GM12878 (cell line): ENCODE measurements around the gene FIZ1. TPM values are rescaled to one million over a fixed set of nuclear protein-coding genes. Genes with fewer than 3 reads are reported as not detected.
A peak's percentile ranks its signal among the peaks of the same experiment; 100 is the strongest.

ENCODE experiments used
- ATAC-seq: fragments of 200-7000 bp; cut with Tn5 transposase; 3 replicates; pipeline ENCODE4 v1.9.1; 2020; ENCODE audit warnings: mild to moderate bottlenecking, moderate library complexity
- BruUV-seq: library from RNA; stranded (reverse); fragments of 400-500 nt; replicated peaks from 2 replicates; lab custom pipeline; 2021; lab: Mats Ljungman, UMichigan
- CTCF ChIA-PET: fragments of 300-600 bp; sonication (Branson Sonifier 250); formaldehyde crosslinking; extraction: SDS; loops from one replicate; lab custom pipeline; 2021; ENCODE audit warnings: inconsistent platforms; lab: Yijun Ruan, JAX
- POLR2A ChIA-PET: fragments of 350-600 bp; formaldehyde crosslinking; extraction: SDS; loops from one replicate; lab custom pipeline; 2021; ENCODE audit warnings: inconsistent platforms; lab: Charles Lee
- RAD21 ChIA-PET: fragments of 300-600 bp; sonication (Branson Sonifier 250); formaldehyde crosslinking; loops from one replicate; lab custom pipeline; 2023; ENCODE audit warnings: antibody characterized with exemption; ENCODE audit not compliant: unreplicated experiment; lab: Charles Lee
- SMC1A ChIA-PET: fragments of 300-600 bp; sonication (Branson Sonifier 250); formaldehyde crosslinking; loops from one replicate; lab custom pipeline; 2023; ENCODE audit not compliant: unreplicated experiment, uncharacterized antibody; lab: Charles Lee
- DNase-seq: peaks from one replicate; pipeline ENCODE4 v3.0.0-alpha.2; 2011; ENCODE audit warnings: low read depth, low spot score
- FAIRE-seq: peaks from 3 replicates; lab custom pipeline; 2011; peaks lifted over from hg19 to GRCh38; lab: Jason Lieb, UNC
- H2AFZ ChIP-seq: 2 replicates; pipeline ENCODE4 v1.6.0; 2011; ENCODE audit warnings: low read depth, low read length, control low read depth; ENCODE audit not compliant: control insufficient read depth
- H3K27ac ChIP-seq: 2 replicates; pipeline ENCODE4 v1.5.1; 2011; ENCODE audit warnings: control low read depth; ENCODE audit not compliant: control insufficient read depth, insufficient read depth
- H3K27me3 ChIP-seq, 2 experiments: replicated peaks in 1 of 2; 2 replicates each; pipeline versions ENCODE4 v1.6.0 to v1.6.1; 2011; ENCODE audit warnings: low read length in 1 of 2; ENCODE audit not compliant: control insufficient read depth in 2 of 2, insufficient read depth in 2 of 2
- H3K36me3 ChIP-seq, 2 experiments: 2 replicates each; pipeline ENCODE4 v1.5.1; 2011; ENCODE audit warnings: low read length in 1 of 2; ENCODE audit not compliant: control insufficient read depth in 2 of 2, insufficient read depth in 2 of 2
- H3K4me1 ChIP-seq: 2 replicates; pipeline ENCODE4 v1.6.1; 2011; ENCODE audit warnings: mild to moderate bottlenecking, low read length, moderate library complexity, mixed read lengths; ENCODE audit not compliant: control insufficient read depth, insufficient read depth
- H3K4me2 ChIP-seq: 2 replicates; pipeline ENCODE4 v1.6.0; 2011; ENCODE audit warnings: control low read depth; ENCODE audit not compliant: control insufficient read depth, insufficient read depth
- H3K4me3 ChIP-seq: fragments of 200-600 bp; sonication (generic); 2 replicates; pipeline ENCODE4 v1.5.1; 2016
- H3K79me2 ChIP-seq: 2 replicates; pipeline ENCODE4 v1.6.0; 2011; ENCODE audit warnings: low read length; ENCODE audit not compliant: control insufficient read depth, insufficient read depth
- H3K9ac ChIP-seq: 2 replicates; pipeline ENCODE4 v1.8.0; 2011; ENCODE audit warnings: low read length, control low read depth, mixed read lengths; ENCODE audit not compliant: control insufficient read depth, insufficient read depth
- H3K9me3 ChIP-seq: replicated peaks from 3 replicates; pipeline ENCODE4 v1.5.1; 2011; ENCODE audit warnings: mild to moderate bottlenecking, low read length; ENCODE audit not compliant: control insufficient read depth, insufficient read depth
- H4K20me1 ChIP-seq: 2 replicates; pipeline ENCODE4 v1.6.0; 2011; ENCODE audit not compliant: control insufficient read depth, insufficient read depth
- CBX3 ChIP-seq: fragments of 200-600 bp; sonication (generic); IDR thresholded peaks from 2 replicates; pipeline ENCODE4 v1.6.1; 2016; ENCODE audit warnings: low read depth, borderline replicate concordance
- POU2F2 ChIP-seq: IDR thresholded peaks from 3 replicates; pipeline ENCODE4 v1.6.1; 2011; ENCODE audit warnings: low read depth, mild to moderate bottlenecking, low read length, borderline replicate concordance
- RELA ChIP-seq: fragments of 450-650 bp; IDR thresholded peaks from 2 replicates; pipeline ENCODE4 v1.8.0; 2014; ENCODE audit warnings: borderline replicate concordance; ENCODE audit not compliant: partially characterized antibody
- TBL1XR1 ChIP-seq: IDR thresholded peaks from 2 replicates; pipeline ENCODE4 v1.6.1; 2012; ENCODE audit warnings: low read depth, low read length, improper control_type of control experiment
- whole genome bisulfite sequencing: methylation state at CpG from one replicate; pipeline ENCODE4 v1.1.6; 2016; ENCODE audit warnings: low lambda C conversion rate; ENCODE audit not compliant: insufficient replicate concordance, insufficient coverage; ENCODE audit errors: missing lambda C conversion rate; 5-methylcytosine and 5-hydroxymethylcytosine counted together
- in situ Hi-C: fragments of 300-500 bp; cut with MboI; formaldehyde crosslinking; loops from 9 replicates; pipeline ENCODE4 v1.14.3; 2018; ENCODE audit warnings: mixed read lengths
- intact Hi-C: fragments of 100-400 bp; cut with micrococcal nuclease; formaldehyde crosslinking; loops from one replicate; pipeline ENCODE4 v1.14.2; 2022; ENCODE audit not compliant: unreplicated experiment
- polyA plus RNA-seq, 11 experiments: library from polyadenylated mRNA; depleted of rRNA in 4 of 11; unstranded in 6 of 11; stranded (reverse) in 5 of 11; fragments of >200 nt; fragmentation: Nextera tagmentation in 4 of 11; fragmentation: Illumina TruSeq in 1 of 11; extraction: Ambion mirVana in 4 of 11; extraction: Trizol in 1 of 11; gene quantifications; 1 replicate in 1 of 11; 2 replicates in 10 of 11; pipeline versions ENCODE4 v1.2.1 to v1.2.3, GENCODE V29; 2011 to 2016; ENCODE audit warnings: inconsistent platforms in 2 of 11, missing spikeins in 2 of 11, low read depth in 1 of 11
- total RNA-seq, 4 experiments: library from RNA; depleted of rRNA in 3 of 4; stranded (reverse); fragments of >200 nt in 3 of 4; fragmentation: Illumina TruSeq in 1 of 4; extraction: Trizol in 1 of 4; gene quantifications; 2 replicates each; pipeline versions ENCODE4 v1.2.1 to v1.2.3, GENCODE V29; 2013 to 2021
- TF ChIP-seq, protein P1 (sequence below): fragments of 450-650 bp; formaldehyde crosslinking; IDR thresholded peaks from 2 replicates; pipeline ENCODE4 v1.4.0; 2022; ENCODE audit warnings: mild to moderate bottlenecking, moderate library complexity

The FIZ1 gene
- total and polyA plus RNA-seq, 10 of the 15 experiments (the other 5 are each of a cell fraction or from before 2014, with no cell fraction given) = 0.60 to 16.8 (median 4.2) TPM

DNA sequence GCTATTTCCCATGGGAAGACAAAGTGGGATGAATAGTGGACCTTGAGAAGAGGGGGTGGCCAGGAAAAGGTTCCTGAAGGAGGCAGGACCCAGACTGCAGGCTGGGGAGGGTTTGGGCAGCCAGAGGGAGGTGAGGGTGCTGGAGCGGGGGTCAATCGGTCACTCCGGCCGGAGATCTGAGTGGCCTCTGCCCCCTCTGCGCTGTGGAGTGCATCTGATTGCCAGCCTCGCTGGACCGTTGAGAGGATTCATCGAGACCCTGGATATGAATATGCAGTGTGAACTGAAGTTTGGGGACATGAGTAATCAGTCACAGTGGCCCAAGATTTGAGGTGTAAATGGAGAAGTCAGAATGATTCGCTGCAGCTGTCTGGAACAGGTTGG is 36.0 kb upstream of the FIZ1 start:
- in situ Hi-C loops (no loop called here), intact Hi-C loops (loop anchor here (10.0 kb wide), 1 partner anchor 439 kb away; no protein-coding TSS in a partner anchor)
- DNase-seq = no peak
- Histone ChIP-seq H3K79me2 (peaks cover 43% of the 10 kb centered on the region), H4K20me1 (no peaks in the 10 kb centered on the region), H3K9ac (peak overlapping the region; percentile 100), H3K36me3 (no peaks in the 10 kb centered on the region), H3K4me3 (peak overlapping the region; percentile 92), H3K4me2 (peak overlapping the region; percentile 91), H2AFZ (no peak overlapping the region; the same call in 1 of the 2 replicates), H3K27me3 (no peaks in the 10 kb centered on the region), H3K9me3 (no peaks in the 10 kb centered on the region)
- 1% methylated on average over 9 of the region's 9 CpGs for WGBS
- BruUV-seq = no TSS peak
- ChIA-PET CTCF (interaction anchor here (0.7 to 7.7 kb wide), 5 partner anchors 12 to 131 kb away, joined by 3 to 65 read pairs (median 16); partner anchors contain the start of genes CCDC106 and ZNF865), POLR2A (interaction anchor here (0.6 to 4.5 kb wide), 3 partner anchors 8 to 19 kb away, joined by 3 to 28 read pairs (median 12); partner anchors contain the start of genes CCDC106 and U2AF2), SMC1A (interaction anchor here (2.3 to 3.5 kb wide), 4 partner anchors 12 to 19 kb away, joined by 10 to 28 read pairs (median 18); partner anchors contain the start of genes CCDC106 and U2AF2), RAD21 (interaction anchor here (4.6 to 4.9 kb wide), 2 partner anchors 13 to 19 kb away, joined by 34 to 36 read pairs; partner anchors contain the start of genes CCDC106 and U2AF2)
- no peak for FAIRE-seq
- no peak for ATAC-seq
- TF ChIP-seq CBX3 (no peak), TBL1XR1 (no peak), POU2F2 (peak; percentile 9; the same call in 1 of the 3 replicates), RELA (no peak)
- TF ChIP-seq, protein P1, sequence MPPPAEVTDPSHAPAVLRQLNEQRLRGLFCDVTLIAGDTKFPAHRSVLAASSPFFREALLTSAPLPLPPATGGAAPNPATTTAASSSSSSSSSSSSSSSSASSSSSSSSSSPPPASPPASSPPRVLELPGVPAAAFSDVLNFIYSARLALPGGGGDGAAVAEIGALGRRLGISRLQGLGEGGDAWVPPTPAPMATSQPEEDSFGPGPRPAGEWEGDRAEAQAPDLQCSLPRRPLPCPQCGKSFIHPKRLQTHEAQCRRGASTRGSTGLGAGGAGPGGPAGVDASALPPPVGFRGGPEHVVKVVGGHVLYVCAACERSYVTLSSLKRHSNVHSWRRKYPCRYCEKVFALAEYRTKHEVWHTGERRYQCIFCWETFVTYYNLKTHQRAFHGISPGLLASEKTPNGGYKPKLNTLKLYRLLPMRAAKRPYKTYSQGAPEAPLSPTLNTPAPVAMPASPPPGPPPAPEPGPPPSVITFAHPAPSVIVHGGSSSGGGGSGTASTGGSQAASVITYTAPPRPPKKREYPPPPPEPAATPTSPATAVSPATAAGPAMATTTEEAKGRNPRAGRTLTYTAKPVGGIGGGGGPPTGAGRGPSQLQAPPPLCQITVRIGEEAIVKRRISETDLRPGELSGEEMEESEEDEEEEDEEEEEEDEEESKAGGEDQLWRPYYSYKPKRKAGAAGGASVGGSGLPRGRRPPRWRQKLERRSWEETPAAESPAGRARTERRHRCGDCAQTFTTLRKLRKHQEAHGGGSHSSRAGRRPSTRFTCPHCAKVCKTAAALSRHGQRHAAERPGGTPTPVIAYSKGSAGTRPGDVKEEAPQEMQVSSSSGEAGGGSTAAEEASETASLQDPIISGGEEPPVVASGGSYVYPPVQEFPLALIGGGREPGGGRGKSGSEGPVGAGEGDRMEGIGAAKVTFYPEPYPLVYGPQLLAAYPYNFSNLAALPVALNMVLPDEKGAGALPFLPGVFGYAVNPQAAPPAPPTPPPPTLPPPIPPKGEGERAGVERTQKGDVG = 0 out of 2 replicates have a peak, but pooled peaks have one; percentile 26
- TF ChIP-seq, all 136 proteins: peak for 2
- peak overlapping the region; percentile 99 for H3K27ac ChIP-seq
- peaks cover 36% of the 10 kb centered on the region for H3K4me1 ChIP-seq
